Activated T-helper 1 cell treated with anti-CD3 and anti-CD28 coated beads, Interleukin-12 subunit alpha, Interleukin-12 subunit beta, Interleukin-2, Interleukin-4 antibody, amounts not matched to agents 30 ng/mL and 10 ng/mL and 1 ng/mL, durations not matched to agents 14 hours and 24 hours and 36 hours (primary cell): ENCODE measurements around the gene INPP5A. TPM values are rescaled to one million over a fixed set of nuclear protein-coding genes. Genes with fewer than 3 reads are reported as not detected.

Experiments used
- DNase-seq: peaks from one replicate; pipeline ENCODE4 v3.0.0; 2021; ENCODE audit warnings: low spot score
- H3K27ac Mint-ChIP-seq: one replicate; pipeline ENCODE4 v1.8.0; 2021; ENCODE audit warnings: mild to moderate bottlenecking, mixed read lengths
- H3K27me3 Mint-ChIP-seq: one replicate; pipeline ENCODE4 v1.8.0; 2022; ENCODE audit warnings: mild to moderate bottlenecking, moderate library complexity, mixed read lengths; ENCODE audit not compliant: insufficient read depth
- H3K36me3 Mint-ChIP-seq: one replicate; pipeline ENCODE4 v1.8.0; 2021; ENCODE audit warnings: low read depth, mixed read lengths
- H3K4me1 Mint-ChIP-seq: one replicate; pipeline ENCODE4 v1.8.0; 2021; ENCODE audit warnings: low read depth, mixed read lengths
- H3K4me3 Mint-ChIP-seq: one replicate; pipeline ENCODE4 v1.8.0; 2021; ENCODE audit warnings: mild to moderate bottlenecking, moderate library complexity, mixed read lengths
- H3K9me3 Mint-ChIP-seq: one replicate; pipeline ENCODE4 v1.8.0; 2021; ENCODE audit warnings: mixed read lengths
- intact Hi-C: fragments of 100-400 bp; cut with micrococcal nuclease; formaldehyde crosslinking; loops from one replicate; pipeline ENCODE4 v1.15.1; 2024
- total RNA-seq: library from RNA; stranded (reverse); gene quantifications from 2 replicates; pipeline ENCODE4 v1.2.3, GENCODE V29; 2022

Gene INPP5A
- total RNA-seq, 1 donor from 2014 or later, result 13.4 TPM

GRCh38 chr10:132607961-132608495 is 70.4 kb downstream of the INPP5A start:
- no peak overlapping the region for H3K27ac Mint-ChIP-seq
- peaks cover 6% of the 10 kb centered on the region for H3K9me3 Mint-ChIP-seq
- no peak for DNase-seq
- intact Hi-C loops, result no loop called here
- peaks cover 11% of the 10 kb centered on the region for H3K36me3 Mint-ChIP-seq
- H3K4me1 Mint-ChIP-seq, result peaks cover 6% of the 10 kb centered on the region
- no peak overlapping the region for H3K4me3 Mint-ChIP-seq
- peaks cover 1% of the 10 kb centered on the region for H3K27me3 Mint-ChIP-seq

DNA sequence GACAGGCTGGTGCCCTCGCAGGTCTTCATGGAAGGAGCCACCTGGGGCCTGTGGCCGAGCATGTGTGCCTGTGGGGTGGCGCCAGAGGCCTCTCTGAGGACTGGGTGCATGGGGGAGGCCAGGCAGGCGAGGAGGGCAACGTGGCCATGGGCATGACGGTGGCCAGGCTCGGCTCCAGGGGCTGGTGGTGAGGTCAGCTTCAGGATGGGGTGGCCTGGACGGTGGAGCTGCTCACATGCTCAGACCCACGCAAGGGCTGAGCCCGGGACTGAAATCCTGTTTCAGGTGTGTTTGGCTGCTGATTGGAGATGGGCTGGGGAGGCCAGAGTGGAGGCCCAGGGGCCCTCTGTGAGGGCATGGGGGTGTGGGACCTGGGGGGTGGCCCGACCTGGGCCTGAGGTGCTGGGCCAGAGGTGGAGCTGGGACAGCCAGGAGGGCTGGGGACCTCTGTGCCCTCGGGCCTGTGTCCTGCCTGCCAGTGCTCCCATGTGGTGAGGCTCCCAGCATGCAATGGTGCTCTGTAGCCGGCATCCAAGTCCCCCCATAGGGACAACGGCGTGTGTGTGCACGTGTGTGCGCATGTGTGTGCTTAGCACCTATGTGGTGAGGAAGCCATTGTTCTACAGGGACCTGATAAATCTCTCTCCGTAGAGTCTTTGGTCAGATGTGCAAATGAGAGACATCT is 71.1 kb downstream of the INPP5A start:
- no peak for DNase-seq
- no peak overlapping the region for H3K27ac Mint-ChIP-seq
- peaks cover 9% of the 10 kb centered on the region for H3K36me3 Mint-ChIP-seq
- H3K9me3 Mint-ChIP-seq, result peaks cover 4% of the 10 kb centered on the region
- intact Hi-C loops, result no loop called here
- H3K4me1 Mint-ChIP-seq, result peaks cover 6% of the 10 kb centered on the region
- H3K4me3 Mint-ChIP-seq, result no peak overlapping the region
- H3K27me3 Mint-ChIP-seq, result no peaks in the 10 kb centered on the region

DNA sequence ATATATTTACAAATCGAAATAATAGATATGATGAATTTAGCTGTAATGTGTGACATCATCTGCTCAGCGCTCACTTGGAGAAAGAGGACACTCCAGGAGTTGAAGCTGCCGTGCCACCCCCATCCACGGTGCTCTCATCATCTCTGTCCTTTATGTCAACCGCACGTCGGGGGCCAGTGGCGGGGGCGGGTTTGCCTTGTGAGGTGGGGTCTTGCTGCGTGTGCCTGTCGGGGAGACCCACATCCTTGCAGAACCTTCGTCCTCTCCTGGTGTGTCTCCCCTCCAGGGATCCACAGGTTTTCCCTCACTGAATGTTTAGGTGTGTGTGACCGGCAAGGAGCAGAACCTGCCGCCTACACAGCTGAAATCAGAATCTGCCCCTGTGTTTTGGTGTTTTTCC is 71.6 kb downstream of the INPP5A start:
- intact Hi-C loops, result no loop called here
- no peaks in the 10 kb centered on the region for H3K27me3 Mint-ChIP-seq
- H3K4me1 Mint-ChIP-seq, result peaks cover 6% of the 10 kb centered on the region
- no peak overlapping the region for H3K4me3 Mint-ChIP-seq
- H3K27ac Mint-ChIP-seq, result no peak overlapping the region
- peaks cover 2% of the 10 kb centered on the region for H3K9me3 Mint-ChIP-seq
- H3K36me3 Mint-ChIP-seq, result peaks cover 9% of the 10 kb centered on the region
- DNase-seq, result no peak

DNA sequence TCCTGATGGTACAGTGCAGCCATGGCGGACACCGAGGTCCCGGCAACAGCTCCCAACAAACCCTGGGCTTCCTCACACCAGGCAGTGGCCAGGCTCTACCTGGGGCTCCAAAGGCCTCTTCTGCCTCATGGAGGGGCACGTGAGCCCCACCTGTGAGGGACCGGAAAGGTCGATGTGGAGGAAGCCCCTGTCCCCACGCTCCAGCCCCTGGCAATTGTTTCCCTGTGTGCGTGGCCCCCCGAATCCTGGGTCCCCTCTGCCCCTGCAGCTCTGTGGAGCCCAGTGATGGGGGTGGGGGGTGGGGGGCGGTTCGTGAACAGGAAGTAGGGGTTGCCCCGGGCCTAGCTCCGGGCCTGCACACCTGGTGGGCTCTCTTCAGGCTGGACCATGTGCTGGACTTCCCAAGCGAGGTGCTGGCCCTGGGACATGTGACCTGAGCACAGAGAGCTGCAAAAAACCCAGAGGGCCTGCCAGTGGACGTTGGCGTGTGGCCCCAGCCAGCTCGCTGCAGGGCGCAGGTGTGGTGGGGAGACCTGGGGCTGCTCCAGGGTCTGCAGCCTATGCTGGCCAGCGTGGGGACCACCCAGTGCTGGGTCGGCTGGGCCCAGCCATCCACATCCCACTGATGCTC is 72.6 kb downstream of the INPP5A start:
- Mint-ChIP-seq H3K4me1 (peaks cover 6% of the 10 kb centered on the region), H3K27ac (no peak overlapping the region), H3K36me3 (peaks cover 6% of the 10 kb centered on the region), H3K9me3 (no peaks in the 10 kb centered on the region), H3K27me3 (no peaks in the 10 kb centered on the region), H3K4me3 (no peak overlapping the region)
- no peak for DNase-seq
- intact Hi-C loops, result loop anchor here (10.0 kb wide), 1 partner anchor 245 kb away; no protein-coding TSS in a partner anchor

GRCh38 chr10:132611026-132611910 is 73.7 kb downstream of the INPP5A start:
- intact Hi-C loops, result loop anchor here (10.0 kb wide), 1 partner anchor 246 kb away; no protein-coding TSS in a partner anchor
- no peak overlapping the region for H3K27ac Mint-ChIP-seq
- H3K4me1 Mint-ChIP-seq, result peaks cover 15% of the 10 kb centered on the region
- peaks cover under 1% of the 10 kb centered on the region for H3K27me3 Mint-ChIP-seq
- peaks cover 5% of the 10 kb centered on the region for H3K9me3 Mint-ChIP-seq
- DNase-seq, result no peak
- no peak overlapping the region for H3K4me3 Mint-ChIP-seq
- peaks cover 10% of the 10 kb centered on the region for H3K36me3 Mint-ChIP-seq

DNA sequence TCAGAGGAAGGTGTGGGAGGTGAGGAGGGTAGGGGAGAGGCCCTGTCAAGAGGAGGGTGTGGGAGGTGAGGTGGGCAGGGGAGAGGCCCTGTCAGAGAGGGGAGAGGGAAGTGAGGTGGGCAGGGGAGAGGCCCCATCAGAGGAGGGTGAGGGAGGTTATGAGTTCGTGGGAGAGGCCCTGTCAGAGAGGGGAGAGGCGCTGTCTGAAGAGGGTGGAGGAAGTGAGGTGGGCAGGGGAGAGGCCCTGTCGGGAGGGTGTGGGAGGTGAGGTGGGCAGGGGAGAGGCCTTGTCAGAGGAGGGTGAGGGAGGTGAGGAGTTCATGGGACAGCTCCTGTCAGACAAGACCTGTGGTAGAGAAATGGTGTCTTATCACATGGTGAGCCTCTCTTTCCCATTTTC is 74.4 kb downstream of the INPP5A start:
- intact Hi-C loops, result loop anchor here (10.0 kb wide), 1 partner anchor 247 kb away; no protein-coding TSS in a partner anchor
- Mint-ChIP-seq H3K4me3 (no peak overlapping the region), H3K36me3 (peaks cover 14% of the 10 kb centered on the region), H3K4me1 (peaks cover 20% of the 10 kb centered on the region), H3K9me3 (peaks cover 10% of the 10 kb centered on the region), H3K27me3 (peaks cover 4% of the 10 kb centered on the region), H3K27ac (no peak overlapping the region)
- no peak for DNase-seq

- no peak for DNase-seq
- Mint-ChIP-seq H3K27ac (no peak overlapping the region), H3K9me3 (peaks cover 10% of the 10 kb centered on the region), H3K27me3 (peaks cover 4% of the 10 kb centered on the region), H3K4me3 (no peak overlapping the region), H3K4me1 (peaks cover 20% of the 10 kb centered on the region), H3K36me3 (peaks cover 14% of the 10 kb centered on the region)
- intact Hi-C loops, result loop anchor here (10.0 kb wide), 1 partner anchor 248 kb away; no protein-coding TSS in a partner anchor
These were observed 75.3 kb downstream of the INPP5A start for GRCh38 chr10:132612571-132613504.

DNA sequence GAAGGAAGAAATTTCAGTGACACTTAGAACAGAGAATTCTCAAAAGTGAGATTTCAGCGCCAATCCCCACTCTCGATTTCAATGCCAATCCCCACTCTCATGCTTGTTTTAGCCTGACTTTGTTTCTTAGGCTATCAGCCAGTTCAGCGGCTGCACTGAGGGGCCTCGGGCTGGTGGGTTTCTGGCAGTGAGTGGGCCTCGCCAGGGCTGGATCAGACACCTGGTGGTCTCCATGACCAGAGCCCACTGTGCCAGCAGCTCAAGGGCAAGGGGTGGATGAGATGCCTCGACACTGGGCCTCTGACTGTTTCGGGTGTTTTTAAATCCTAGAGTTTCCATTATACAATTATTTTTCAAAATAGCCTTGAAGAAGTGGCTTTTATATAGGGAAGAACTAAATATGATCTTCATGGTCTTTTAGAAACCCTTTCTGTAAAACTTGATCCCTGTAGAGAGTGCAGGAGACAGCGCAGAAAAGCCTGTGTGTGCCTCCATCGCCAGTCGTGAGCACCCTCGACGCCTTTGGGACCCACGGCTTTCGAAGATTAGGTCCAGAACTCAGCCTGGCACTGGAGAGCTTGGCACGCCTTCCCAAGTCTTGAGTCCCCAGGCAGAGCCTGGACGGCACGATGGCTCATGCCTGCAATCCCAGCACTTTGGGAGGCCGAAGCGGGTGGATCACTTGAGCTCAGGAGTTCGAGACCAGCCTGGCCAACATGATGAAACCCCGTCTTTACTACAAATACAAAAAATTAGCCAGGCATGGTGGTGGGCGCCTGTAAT is 76.2 kb downstream of the INPP5A start:
- H3K4me3 Mint-ChIP-seq, result no peak overlapping the region
- peaks cover 14% of the 10 kb centered on the region for H3K36me3 Mint-ChIP-seq
- H3K9me3 Mint-ChIP-seq, result peaks cover 16% of the 10 kb centered on the region
- H3K4me1 Mint-ChIP-seq, result peaks cover 20% of the 10 kb centered on the region
- peaks cover 4% of the 10 kb centered on the region for H3K27me3 Mint-ChIP-seq
- DNase-seq, result no peak
- H3K27ac Mint-ChIP-seq, result no peak overlapping the region
- intact Hi-C loops, result loop anchor here (10.0 kb wide), 1 partner anchor 249 kb away; no protein-coding TSS in a partner anchor

GRCh38 chr10:132614431-132615340 is 77.1 kb downstream of the INPP5A start:
- no peak for DNase-seq
- Mint-ChIP-seq H3K27me3 (peaks cover 4% of the 10 kb centered on the region), H3K4me3 (no peak overlapping the region), H3K4me1 (peaks cover 20% of the 10 kb centered on the region), H3K36me3 (peaks cover 14% of the 10 kb centered on the region), H3K27ac (no peak overlapping the region), H3K9me3 (peaks cover 19% of the 10 kb centered on the region)
- intact Hi-C loops, result loop anchor here (10.0 kb wide), 1 partner anchor 250 kb away; no protein-coding TSS in a partner anchor

GRCh38 chr10:132615341-132616169 is 78.0 kb downstream of the INPP5A start:
- H3K9me3 Mint-ChIP-seq, result peaks cover 28% of the 10 kb centered on the region
- no peak overlapping the region for H3K4me3 Mint-ChIP-seq
- peak overlapping the region; percentile 85 for H3K27ac Mint-ChIP-seq
- DNase-seq, result no peak
- H3K36me3 Mint-ChIP-seq, result peaks cover 18% of the 10 kb centered on the region
- H3K4me1 Mint-ChIP-seq, result peaks cover 18% of the 10 kb centered on the region
- H3K27me3 Mint-ChIP-seq, result peaks cover 4% of the 10 kb centered on the region
- intact Hi-C loops, result loop anchor here (1.0 to 10.0 kb wide), 4 partner anchors 23 to 251 kb away; partner anchors contain the start of gene INPP5A
